ENCODE results near the gene LRRC3.

Gene LRRC3

DNA sequence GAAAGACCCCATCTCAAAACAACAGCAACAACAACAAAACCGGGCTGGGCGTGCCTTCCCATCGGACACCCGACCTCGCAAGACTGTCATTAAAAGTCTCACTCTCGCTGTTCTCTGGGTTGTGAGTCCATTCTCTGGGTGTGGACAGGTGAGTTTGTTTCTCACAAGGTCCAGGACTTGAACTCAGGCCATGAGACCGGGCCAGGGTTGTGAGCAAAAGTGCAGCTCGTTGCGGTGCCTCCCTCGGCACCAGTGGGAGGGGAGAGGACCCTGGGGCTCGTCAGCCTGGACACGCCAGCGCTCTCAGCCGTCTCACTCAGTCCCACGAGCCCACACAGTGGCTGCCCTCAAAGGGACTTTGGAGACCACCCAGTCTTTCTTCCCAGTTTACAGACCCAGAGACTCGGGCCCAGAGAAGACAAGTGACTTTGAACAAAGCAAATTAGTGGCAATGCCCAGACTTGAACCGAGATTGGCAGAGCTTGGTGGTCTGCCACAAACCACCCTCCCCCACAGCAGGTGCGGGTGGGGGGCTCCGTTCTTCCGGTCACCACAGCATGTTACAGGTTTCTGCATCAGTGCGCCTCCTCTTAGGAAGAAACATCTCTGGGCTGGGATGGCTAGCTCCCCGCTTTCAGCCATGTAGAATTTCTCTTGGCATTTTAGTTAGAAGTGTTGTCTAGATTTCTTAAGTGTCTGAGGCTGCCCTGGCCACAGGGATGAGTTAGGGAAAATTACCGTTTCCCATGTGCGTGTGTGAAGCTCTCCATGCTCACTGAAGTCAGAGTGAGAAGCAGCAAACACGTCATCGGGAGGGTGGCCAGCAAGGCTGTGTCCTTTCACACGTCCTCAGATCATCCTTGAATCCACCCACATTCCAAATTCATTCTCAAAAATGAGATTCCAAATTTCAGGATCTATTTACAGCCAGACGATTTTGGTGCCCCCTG lies 28.3 kb downstream of the LRRC3 start:
- H3K4me3 ChIP-seq (ENCODE audit: low read depth, low read length): no peak overlapping the region
- TF ChIP-seq, protein P1, sequence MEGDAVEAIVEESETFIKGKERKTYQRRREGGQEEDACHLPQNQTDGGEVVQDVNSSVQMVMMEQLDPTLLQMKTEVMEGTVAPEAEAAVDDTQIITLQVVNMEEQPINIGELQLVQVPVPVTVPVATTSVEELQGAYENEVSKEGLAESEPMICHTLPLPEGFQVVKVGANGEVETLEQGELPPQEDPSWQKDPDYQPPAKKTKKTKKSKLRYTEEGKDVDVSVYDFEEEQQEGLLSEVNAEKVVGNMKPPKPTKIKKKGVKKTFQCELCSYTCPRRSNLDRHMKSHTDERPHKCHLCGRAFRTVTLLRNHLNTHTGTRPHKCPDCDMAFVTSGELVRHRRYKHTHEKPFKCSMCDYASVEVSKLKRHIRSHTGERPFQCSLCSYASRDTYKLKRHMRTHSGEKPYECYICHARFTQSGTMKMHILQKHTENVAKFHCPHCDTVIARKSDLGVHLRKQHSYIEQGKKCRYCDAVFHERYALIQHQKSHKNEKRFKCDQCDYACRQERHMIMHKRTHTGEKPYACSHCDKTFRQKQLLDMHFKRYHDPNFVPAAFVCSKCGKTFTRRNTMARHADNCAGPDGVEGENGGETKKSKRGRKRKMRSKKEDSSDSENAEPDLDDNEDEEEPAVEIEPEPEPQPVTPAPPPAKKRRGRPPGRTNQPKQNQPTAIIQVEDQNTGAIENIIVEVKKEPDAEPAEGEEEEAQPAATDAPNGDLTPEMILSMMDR (IDR thresholded peaks at IDR 0.05; ENCODE audit: low read depth, low read length): no peak

DNA sequence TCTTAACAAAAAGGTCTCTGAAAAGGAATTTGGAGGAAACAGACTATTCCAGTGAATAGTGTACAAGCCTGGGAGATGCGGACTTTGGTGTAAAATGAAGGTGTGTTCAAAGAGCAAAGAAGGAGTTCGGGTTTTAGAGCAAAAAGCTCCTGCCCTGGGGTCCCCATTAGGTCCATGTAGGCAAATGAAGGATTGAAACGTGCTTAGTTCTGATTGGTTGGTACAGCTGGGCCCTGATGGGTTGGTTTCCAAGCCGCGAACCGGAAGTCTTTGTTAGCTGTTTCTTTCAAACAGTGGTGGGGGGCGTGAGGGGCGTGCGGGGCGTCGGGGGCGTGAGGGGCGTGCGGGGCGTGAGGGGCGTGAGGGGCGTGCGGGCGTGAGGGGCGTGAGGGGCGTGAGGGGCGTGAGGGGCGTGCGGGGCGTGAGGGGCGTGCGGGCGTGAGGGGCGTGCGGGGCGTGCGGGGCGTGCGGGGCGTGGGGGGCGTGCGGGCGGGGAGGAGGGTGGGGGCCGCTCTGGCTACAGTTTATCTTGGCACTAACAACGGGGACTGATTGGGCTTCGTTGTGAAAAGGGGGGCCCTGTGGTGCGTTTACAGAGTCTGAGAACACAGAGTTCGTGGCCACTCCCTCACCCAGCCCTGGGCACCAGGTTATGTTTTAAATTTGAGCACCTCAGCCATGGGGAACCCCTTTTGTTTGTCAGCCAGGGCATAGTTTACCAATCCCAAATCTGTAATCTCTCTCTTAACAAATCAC lies 29.4 kb downstream of the LRRC3 start:
- H3K4me3 ChIP-seq (ENCODE audit: low read depth, low read length): no peak overlapping the region
- TF ChIP-seq, protein P1 (IDR thresholded peaks at IDR 0.05; ENCODE audit: low read depth, low read length): no peak

- TF ChIP-seq, protein P1 (IDR thresholded peaks at IDR 0.05; ENCODE audit: low read depth, low read length): no peak
- no peak overlapping the region for H3K4me3 ChIP-seq (ENCODE audit: low read depth, low read length)
These were observed 30.0 kb downstream of the LRRC3 start for GRCh38 chr21:44485254-44485793.

DNA sequence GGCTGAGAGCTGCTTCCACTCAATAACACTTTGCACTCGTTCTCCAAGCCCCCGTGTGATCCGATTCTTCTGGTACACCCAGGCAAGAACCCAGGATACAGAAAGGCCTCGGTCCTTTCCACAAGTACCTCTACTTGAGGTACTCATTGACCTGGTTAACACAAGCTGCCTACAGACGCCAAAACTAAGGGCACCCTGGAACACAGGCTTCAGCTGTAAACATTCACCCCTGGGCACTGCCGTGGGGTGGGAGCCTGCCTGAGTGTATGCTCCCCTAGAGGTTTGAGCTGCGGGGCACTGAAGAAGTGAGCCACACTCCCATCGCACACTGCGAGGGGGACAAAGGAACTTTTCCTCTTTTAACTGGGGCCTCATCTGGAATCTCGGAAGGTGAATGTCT lies 30.5 kb downstream of the LRRC3 start:
- TF ChIP-seq, protein P1 (IDR thresholded peaks at IDR 0.05; ENCODE audit: low read depth, low read length): no peak
- H3K4me3 ChIP-seq (ENCODE audit: low read depth, low read length): no peak overlapping the region

DNA sequence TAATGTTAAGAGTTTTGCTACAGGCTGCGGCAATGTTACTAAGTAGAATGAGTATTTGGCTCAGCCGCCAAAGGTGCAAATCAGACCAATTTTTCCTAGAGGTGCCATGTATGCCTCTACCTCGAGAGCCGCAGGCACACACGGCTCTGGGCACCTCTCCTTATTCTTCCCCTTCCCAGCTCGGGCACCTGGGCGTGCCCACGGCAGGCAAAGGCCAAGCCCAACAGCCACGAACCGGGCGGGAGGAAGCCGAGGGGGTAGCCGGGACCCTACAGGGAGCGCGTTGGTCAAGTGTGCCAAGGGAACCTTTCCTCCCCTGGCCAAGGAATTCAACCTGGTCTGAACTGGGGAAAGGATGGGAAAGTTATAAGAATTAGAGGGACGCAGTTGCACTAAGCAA lies 31.0 kb downstream of the LRRC3 start:
- TF ChIP-seq, protein P1 (IDR thresholded peaks at IDR 0.05; ENCODE audit: low read depth, low read length): no peak
- H3K4me3 ChIP-seq (ENCODE audit: low read depth, low read length): no peak overlapping the region

- TF ChIP-seq, protein P1 (IDR thresholded peaks at IDR 0.05; ENCODE audit: low read depth, low read length): peak; percentile 73
- H3K4me3 ChIP-seq (ENCODE audit: low read depth, low read length): no peak overlapping the region
These were observed 32.5 kb downstream of the LRRC3 start for GRCh38 chr21:44487831-44488230.

All from WI38 (cell line).